ENCODE data around the gene STRBP.

GRCh38 chr9:123290764-123291163 lies 22.4 kb upstream of the STRBP start:
- no peak for TF ChIP-seq POLR2A (IDR thresholded peaks at IDR 0.05)
- TF ChIP-seq CTCF (IDR thresholded peaks at IDR 0.05), result no peak

All from testis (tissue), 2 donors.